Measurements from ENCODE around the gene CALML3.

The CALML3 gene

GRCh38 chr10:5576154-5576748, 51.5 kb downstream of the CALML3 start:
- Histone ChIP-seq H3K27ac (ENCODE audit: low read depth, low read length, poor library complexity, severe bottlenecking) (no peak overlapping the region), H4K20me1 (ENCODE audit: insufficient read depth, low read length) (no peaks in the 10 kb centered on the region), H3K4me2 (ENCODE audit: low read length) (no peak overlapping the region), H2AFZ (ENCODE audit: low read length) (no peak overlapping the region), H3K79me2 (ENCODE audit: insufficient read depth, low read length) (no peaks in the 10 kb centered on the region), H3F3A (ENCODE audit: insufficient read depth, low read length) (no peaks in the 10 kb centered on the region), H3K4me1 (ENCODE audit: insufficient read depth, low read length, severe bottlenecking) (no peaks in the 10 kb centered on the region), H3K4me3 (ENCODE audit: low read depth, low read length, poor library complexity, severe bottlenecking) (no peak overlapping the region), H3K27me3 (ENCODE audit: insufficient read depth, low read length) (peaks cover 2% of the 10 kb centered on the region; the same call in 1 of the 2 replicates), H3K36me3 (ENCODE audit: insufficient read depth, low read length) (no peaks in the 10 kb centered on the region), H3K9ac (ENCODE audit: low read length) (no peak overlapping the region), H3K9me3 (ENCODE audit: low read length) (no peaks in the 10 kb centered on the region), H3K9me2 (ENCODE audit: low read depth, low read length) (no peaks in the 10 kb centered on the region)
- TF ChIP-seq CTCF (IDR thresholded peaks at IDR 0.05; ENCODE audit: low read length) = no peak
- no peak for TF ChIP-seq EZH2 (IDR thresholded peaks at IDR 0.05; ENCODE audit: borderline replicate concordance, low read length)

All from OCI-LY1 (cell line).